ENCODE results near the gene PRKCA. TPM values are rescaled to one million over a fixed set of nuclear protein-coding genes. Genes with fewer than 3 reads are reported as not detected.
"Not testable (repeated sequence)": the region's sequence is repeated elsewhere in the genome, so short reads cannot be mapped to it uniquely, and the experiment has no call there.

The PRKCA gene
- total and polyA plus RNA-seq, 4 donors, result 3.0 to 14.1 (median 5.4) TPM

DNA sequence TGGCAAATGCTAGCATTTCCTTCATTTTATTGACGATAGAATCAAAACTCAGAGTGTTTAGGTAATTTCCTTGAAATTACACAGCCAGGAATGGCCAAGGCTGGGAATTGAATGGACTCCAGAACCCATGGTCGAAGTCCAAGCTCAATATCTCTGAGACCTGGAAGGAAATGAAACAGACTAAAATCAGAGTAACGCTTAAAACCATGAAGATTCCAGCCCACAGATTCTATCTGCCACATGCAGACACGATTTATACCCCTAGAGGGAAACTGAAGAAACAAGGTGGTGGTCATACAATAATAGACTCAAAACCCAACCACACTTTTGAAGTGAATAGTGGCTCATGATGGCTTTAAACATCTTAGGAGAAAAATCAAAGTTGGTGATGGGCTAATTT is 95.6 kb downstream of the PRKCA start (continued):
- TF ChIP-seq EGR1 (IDR thresholded peaks at IDR 0.05; ENCODE audit: low read depth in 2 of 2) (no peak), FOXA1 (IDR thresholded peaks at IDR 0.05) (no peak), RAD21 (IDR thresholded peaks at IDR 0.05) (peak in 1 of 2 donors; percentile 3)
- TF ChIP-seq, protein P1, sequence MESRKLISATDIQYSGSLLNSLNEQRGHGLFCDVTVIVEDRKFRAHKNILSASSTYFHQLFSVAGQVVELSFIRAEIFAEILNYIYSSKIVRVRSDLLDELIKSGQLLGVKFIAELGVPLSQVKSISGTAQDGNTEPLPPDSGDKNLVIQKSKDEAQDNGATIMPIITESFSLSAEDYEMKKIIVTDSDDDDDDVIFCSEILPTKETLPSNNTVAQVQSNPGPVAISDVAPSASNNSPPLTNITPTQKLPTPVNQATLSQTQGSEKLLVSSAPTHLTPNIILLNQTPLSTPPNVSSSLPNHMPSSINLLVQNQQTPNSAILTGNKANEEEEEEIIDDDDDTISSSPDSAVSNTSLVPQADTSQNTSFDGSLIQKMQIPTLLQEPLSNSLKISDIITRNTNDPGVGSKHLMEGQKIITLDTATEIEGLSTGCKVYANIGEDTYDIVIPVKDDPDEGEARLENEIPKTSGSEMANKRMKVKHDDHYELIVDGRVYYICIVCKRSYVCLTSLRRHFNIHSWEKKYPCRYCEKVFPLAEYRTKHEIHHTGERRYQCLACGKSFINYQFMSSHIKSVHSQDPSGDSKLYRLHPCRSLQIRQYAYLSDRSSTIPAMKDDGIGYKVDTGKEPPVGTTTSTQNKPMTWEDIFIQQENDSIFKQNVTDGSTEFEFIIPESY (IDR thresholded peaks at IDR 0.05), result no peak

DNA sequence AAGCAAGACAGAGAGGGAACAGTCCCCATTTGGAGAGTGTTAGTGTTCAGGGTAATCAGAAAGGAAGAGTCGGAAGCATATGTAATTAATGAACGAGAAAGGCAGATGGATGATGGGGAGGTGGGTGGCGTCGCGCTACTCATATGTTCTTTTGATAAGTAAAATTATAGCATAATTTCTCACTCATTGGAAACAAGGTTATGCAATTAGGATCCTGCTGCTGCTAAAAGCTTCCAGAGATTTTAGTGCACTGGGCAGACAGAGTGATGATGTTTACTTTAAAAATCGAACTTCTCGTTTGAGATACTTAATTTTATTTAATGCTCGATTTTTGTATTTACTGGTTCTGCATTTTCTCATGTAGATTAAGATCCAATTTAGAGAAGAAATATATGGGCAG is 96.2 kb downstream of the PRKCA start:
- no peaks in the 10 kb centered on the region for H3K27me3 ChIP-seq (ENCODE audit: control insufficient read depth in 4 of 4, insufficient read depth in 4 of 4, low read length in 3 of 4)
- TF ChIP-seq FOXA2 (IDR thresholded peaks at IDR 0.05) (peak; percentile 33), EGR1 (IDR thresholded peaks at IDR 0.05; ENCODE audit: low read depth in 2 of 2) (no peak)
- 44% methylated on average over 8 of the region's 8 CpGs for WGBS
- H3K27ac ChIP-seq (ENCODE audit: low read depth in 1 of 2, low read length in 2 of 2), result no peak overlapping the region
- no peak for DNase-seq (ENCODE audit: low spot score)
- H3K9me3 ChIP-seq (ENCODE audit: control insufficient read depth in 4 of 4, low read length in 3 of 4), result no peaks in the 10 kb centered on the region
- no peak overlapping the region for H3K4me3 ChIP-seq (ENCODE audit: low read depth in 1 of 3, low read length in 3 of 3)
- H3K36me3 ChIP-seq (ENCODE audit: control insufficient read depth in 4 of 4, insufficient read depth in 3 of 4, low read depth in 1 of 4, low read length in 3 of 4), result no peaks in the 10 kb centered on the region
- H3K4me1 ChIP-seq (ENCODE audit: control insufficient read depth in 4 of 4, insufficient read depth in 4 of 4, low read length in 3 of 4), result peaks cover 4 to 30% (median 16%) of the 10 kb centered on the region in 4 donors
- H3K9ac ChIP-seq (ENCODE audit: low read depth in 1 of 2, low read length in 2 of 2), result no peak overlapping the region

DNA sequence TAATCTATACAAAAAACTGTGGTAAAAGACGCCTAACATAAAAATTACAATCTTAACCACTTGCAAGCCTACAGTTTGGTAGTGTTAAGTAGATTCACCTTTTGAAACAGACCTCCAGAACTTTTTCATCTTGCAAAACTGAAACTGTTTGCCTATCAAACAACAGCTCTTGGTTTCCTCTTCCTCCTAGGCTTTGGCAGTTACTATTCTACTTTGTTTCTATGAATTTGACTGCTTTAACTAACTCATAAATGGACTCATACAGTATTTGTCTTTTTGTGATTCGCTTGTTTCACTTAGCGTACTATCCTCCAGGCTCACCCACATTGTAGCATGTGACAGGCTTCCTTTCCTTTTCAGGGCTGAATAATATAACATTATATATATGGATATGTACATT is 97.0 kb downstream of the PRKCA start:
- H3K4me3 ChIP-seq (ENCODE audit: low read depth in 1 of 3, low read length in 3 of 3), result no peak overlapping the region
- H3K9ac ChIP-seq (ENCODE audit: low read depth in 1 of 2, low read length in 2 of 2), result no peak overlapping the region
- no peak overlapping the region for H3K27ac ChIP-seq (ENCODE audit: low read depth in 1 of 2, low read length in 2 of 2)
- H3K36me3 ChIP-seq (ENCODE audit: control insufficient read depth in 4 of 4, insufficient read depth in 3 of 4, low read depth in 1 of 4, low read length in 3 of 4), result no peaks in the 10 kb centered on the region
- H3K4me1 ChIP-seq (ENCODE audit: control insufficient read depth in 4 of 4, insufficient read depth in 4 of 4, low read length in 3 of 4), result peaks cover 4 to 30% (median 16%) of the 10 kb centered on the region in 4 donors
- TF ChIP-seq, protein P1 (IDR thresholded peaks at IDR 0.05), result no peak
- TF ChIP-seq RAD21 (IDR thresholded peaks at IDR 0.05), result peak in 1 of 2 donors; percentile 29
- TF ChIP-seq TAF1 (conservative IDR thresholded peaks at IDR 0.05), result no peak
- TF ChIP-seq, protein P2, sequence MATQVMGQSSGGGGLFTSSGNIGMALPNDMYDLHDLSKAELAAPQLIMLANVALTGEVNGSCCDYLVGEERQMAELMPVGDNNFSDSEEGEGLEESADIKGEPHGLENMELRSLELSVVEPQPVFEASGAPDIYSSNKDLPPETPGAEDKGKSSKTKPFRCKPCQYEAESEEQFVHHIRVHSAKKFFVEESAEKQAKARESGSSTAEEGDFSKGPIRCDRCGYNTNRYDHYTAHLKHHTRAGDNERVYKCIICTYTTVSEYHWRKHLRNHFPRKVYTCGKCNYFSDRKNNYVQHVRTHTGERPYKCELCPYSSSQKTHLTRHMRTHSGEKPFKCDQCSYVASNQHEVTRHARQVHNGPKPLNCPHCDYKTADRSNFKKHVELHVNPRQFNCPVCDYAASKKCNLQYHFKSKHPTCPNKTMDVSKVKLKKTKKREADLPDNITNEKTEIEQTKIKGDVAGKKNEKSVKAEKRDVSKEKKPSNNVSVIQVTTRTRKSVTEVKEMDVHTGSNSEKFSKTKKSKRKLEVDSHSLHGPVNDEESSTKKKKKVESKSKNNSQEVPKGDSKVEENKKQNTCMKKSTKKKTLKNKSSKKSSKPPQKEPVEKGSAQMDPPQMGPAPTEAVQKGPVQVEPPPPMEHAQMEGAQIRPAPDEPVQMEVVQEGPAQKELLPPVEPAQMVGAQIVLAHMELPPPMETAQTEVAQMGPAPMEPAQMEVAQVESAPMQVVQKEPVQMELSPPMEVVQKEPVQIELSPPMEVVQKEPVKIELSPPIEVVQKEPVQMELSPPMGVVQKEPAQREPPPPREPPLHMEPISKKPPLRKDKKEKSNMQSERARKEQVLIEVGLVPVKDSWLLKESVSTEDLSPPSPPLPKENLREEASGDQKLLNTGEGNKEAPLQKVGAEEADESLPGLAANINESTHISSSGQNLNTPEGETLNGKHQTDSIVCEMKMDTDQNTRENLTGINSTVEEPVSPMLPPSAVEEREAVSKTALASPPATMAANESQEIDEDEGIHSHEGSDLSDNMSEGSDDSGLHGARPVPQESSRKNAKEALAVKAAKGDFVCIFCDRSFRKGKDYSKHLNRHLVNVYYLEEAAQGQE (IDR thresholded peaks at IDR 0.05), result no peak
- TF ChIP-seq, protein P3, sequence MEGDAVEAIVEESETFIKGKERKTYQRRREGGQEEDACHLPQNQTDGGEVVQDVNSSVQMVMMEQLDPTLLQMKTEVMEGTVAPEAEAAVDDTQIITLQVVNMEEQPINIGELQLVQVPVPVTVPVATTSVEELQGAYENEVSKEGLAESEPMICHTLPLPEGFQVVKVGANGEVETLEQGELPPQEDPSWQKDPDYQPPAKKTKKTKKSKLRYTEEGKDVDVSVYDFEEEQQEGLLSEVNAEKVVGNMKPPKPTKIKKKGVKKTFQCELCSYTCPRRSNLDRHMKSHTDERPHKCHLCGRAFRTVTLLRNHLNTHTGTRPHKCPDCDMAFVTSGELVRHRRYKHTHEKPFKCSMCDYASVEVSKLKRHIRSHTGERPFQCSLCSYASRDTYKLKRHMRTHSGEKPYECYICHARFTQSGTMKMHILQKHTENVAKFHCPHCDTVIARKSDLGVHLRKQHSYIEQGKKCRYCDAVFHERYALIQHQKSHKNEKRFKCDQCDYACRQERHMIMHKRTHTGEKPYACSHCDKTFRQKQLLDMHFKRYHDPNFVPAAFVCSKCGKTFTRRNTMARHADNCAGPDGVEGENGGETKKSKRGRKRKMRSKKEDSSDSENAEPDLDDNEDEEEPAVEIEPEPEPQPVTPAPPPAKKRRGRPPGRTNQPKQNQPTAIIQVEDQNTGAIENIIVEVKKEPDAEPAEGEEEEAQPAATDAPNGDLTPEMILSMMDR (IDR thresholded peaks at IDR 0.05; ENCODE audit: low read depth, low read length, missing input control), result no peak
- TF ChIP-seq RXRA (IDR thresholded peaks at IDR 0.05), result no peak
- no peak for TF ChIP-seq NR2F2 (IDR thresholded peaks at IDR 0.05)
- TF ChIP-seq SP1 (IDR thresholded peaks at IDR 0.05), result no peak
- no peak for TF ChIP-seq FOXA2 (IDR thresholded peaks at IDR 0.05)
- WGBS, result 63% methylated on average over 3 of the region's 3 CpGs
- no peaks in the 10 kb centered on the region for H3K9me3 ChIP-seq (ENCODE audit: control insufficient read depth in 4 of 4, low read length in 3 of 4)
- H3K27me3 ChIP-seq (ENCODE audit: control insufficient read depth in 4 of 4, insufficient read depth in 4 of 4, low read length in 3 of 4), result no peaks in the 10 kb centered on the region
- DNase-seq (ENCODE audit: low spot score), result no peak

DNA sequence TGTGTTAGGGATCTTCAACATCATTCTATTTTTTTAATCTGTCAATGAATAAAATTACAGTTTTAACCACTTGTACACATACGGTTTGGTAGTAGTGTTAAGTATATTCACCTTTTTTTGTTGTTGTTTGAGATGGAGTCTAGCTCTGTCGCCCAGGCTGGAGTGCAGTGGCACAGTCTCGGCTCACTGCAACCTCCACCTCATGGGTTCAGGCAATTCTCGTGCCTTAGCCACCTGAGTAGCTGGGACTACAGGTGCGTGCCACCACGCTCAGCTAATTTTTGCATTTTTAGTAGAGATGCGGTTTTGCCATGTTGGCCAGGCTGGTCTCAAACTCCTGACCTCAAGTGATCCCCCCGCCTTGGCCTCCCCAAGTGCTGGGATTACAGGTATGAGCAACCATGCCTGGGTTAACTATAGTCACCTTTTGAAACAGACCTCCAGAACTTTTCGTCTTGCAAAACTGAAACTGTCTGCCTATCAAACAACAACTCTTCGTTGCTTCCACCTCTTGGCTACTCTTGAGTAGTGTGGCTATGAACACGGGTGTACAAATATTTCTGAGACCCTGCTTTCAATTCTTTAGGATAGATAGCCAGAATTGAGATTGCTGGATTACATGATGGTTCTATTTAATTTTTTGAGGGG is 97.8 kb downstream of the PRKCA start:
- H3K9ac ChIP-seq (ENCODE audit: low read depth in 1 of 2, low read length in 2 of 2); H3K27ac ChIP-seq (ENCODE audit: low read depth in 1 of 2, low read length in 2 of 2); H3K27me3 ChIP-seq (ENCODE audit: control insufficient read depth in 4 of 4, insufficient read depth in 4 of 4, low read length in 3 of 4); DNase-seq (ENCODE audit: low spot score); H3K4me3 ChIP-seq (ENCODE audit: low read depth in 1 of 3, low read length in 3 of 3); H3K36me3 ChIP-seq (ENCODE audit: control insufficient read depth in 4 of 4, insufficient read depth in 3 of 4, low read depth in 1 of 4, low read length in 3 of 4); H3K9me3 ChIP-seq (ENCODE audit: control insufficient read depth in 4 of 4, low read length in 3 of 4): not testable (repeated sequence)
- peaks cover 6 to 30% (median 16%) of the 10 kb centered on the region in 4 donors for H3K4me1 ChIP-seq (ENCODE audit: control insufficient read depth in 4 of 4, insufficient read depth in 4 of 4, low read length in 3 of 4)
- 92% methylated on average over 11 of the region's 11 CpGs for WGBS

Data from liver (tissue), 9 donors.